Loucy (cell line): ENCODE data around the gene MARF1.

ENCODE experiments used
- EZH2phosphoT487 ChIP-seq: fragments of 200-600 bp; IDR thresholded peaks from 2 replicates; pipeline ENCODE4 v1.6.1; 2018; ENCODE audit warnings: antibody characterized with exemption, mild to moderate bottlenecking, moderate library complexity, borderline replicate concordance
- TF ChIP-seq, protein P1 (sequence below): fragments of 200-600 bp; sonication (generic); conservative IDR thresholded peaks from 2 replicates; pipeline ENCODE4 v1.5.1; 2014; ENCODE audit warnings: mild to moderate bottlenecking, antibody characterized with exemption, low read length

DNA sequence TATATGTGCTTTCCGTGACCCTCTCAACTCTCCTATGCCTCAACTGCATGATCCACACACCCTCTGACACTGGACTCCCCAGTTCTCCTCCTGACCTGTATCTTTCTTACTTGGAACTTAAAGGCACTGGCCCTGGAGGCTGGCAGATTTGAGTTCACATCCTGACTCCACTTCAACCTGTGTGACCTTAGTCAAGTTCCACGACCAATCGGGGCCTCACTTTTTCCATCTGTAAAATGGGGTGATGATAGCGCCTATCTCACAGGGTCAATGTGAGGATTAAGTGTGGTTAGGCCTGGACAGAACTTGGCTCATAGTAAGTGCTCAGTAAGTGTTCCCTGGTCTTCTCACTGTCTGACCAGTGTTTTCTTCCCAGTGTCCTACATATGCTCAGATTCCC, 25.1 kb downstream of the MARF1 start:
- TF ChIP-seq, protein P1, sequence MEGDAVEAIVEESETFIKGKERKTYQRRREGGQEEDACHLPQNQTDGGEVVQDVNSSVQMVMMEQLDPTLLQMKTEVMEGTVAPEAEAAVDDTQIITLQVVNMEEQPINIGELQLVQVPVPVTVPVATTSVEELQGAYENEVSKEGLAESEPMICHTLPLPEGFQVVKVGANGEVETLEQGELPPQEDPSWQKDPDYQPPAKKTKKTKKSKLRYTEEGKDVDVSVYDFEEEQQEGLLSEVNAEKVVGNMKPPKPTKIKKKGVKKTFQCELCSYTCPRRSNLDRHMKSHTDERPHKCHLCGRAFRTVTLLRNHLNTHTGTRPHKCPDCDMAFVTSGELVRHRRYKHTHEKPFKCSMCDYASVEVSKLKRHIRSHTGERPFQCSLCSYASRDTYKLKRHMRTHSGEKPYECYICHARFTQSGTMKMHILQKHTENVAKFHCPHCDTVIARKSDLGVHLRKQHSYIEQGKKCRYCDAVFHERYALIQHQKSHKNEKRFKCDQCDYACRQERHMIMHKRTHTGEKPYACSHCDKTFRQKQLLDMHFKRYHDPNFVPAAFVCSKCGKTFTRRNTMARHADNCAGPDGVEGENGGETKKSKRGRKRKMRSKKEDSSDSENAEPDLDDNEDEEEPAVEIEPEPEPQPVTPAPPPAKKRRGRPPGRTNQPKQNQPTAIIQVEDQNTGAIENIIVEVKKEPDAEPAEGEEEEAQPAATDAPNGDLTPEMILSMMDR: no peak
- no peak for TF ChIP-seq EZH2phosphoT487
